Ishikawa (cell line): ENCODE measurements around the gene F2RL3.

Experiments used
- RAD21 ChIP-seq: IDR thresholded peaks from 2 replicates; pipeline ENCODE4 v1.6.1; 2012; ENCODE audit warnings: low read depth
- TAF1 ChIP-seq: IDR thresholded peaks from 2 replicates; pipeline ENCODE4 v1.6.1; 2012; ENCODE audit warnings: low read depth, mild to moderate bottlenecking
- TF ChIP-seq, protein P1 (sequence below): IDR thresholded peaks from 2 replicates; pipeline ENCODE4 v1.6.1; 2012

DNA sequence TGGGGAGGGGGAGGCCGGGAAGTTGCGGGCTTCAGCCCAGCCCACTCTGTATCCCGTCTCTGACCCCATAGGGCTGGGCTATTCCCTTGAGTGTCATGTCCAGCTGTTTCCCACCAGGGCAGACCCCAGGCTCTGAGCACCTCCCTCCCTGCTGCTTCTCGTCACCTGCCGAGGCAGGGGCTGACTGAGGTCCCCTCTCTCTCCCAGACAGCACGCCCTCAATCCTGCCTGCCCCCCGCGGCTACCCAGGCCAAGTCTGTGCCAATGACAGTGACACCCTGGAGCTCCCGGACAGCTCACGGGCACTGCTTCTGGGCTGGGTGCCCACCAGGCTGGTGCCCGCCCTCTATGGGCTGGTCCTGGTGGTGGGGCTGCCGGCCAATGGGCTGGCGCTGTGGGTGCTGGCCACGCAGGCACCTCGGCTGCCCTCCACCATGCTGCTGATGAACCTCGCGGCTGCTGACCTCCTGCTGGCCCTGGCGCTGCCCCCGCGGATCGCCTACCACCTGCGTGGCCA, 625 bp downstream of the F2RL3 start:
- no peak for TF ChIP-seq TAF1
- TF ChIP-seq, protein P1, sequence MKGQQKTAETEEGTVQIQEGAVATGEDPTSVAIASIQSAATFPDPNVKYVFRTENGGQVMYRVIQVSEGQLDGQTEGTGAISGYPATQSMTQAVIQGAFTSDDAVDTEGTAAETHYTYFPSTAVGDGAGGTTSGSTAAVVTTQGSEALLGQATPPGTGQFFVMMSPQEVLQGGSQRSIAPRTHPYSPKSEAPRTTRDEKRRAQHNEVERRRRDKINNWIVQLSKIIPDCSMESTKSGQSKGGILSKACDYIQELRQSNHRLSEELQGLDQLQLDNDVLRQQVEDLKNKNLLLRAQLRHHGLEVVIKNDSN = no peak
- no peak for TF ChIP-seq RAD21
